Activated T-helper 17 cell treated with anti-CD3 and anti-CD28 coated beads, Interleukin-2, amount 50 U/mL, for 72 hours (primary cell): Measurements from ENCODE around the gene CILP. TPM values are rescaled to one million over a fixed set of nuclear protein-coding genes. Genes with fewer than 3 reads are reported as not detected.
A peak's percentile ranks its signal among the peaks of the same experiment; 100 is the strongest.
"Not testable (repeated sequence)": the region's sequence is repeated elsewhere in the genome, so short reads cannot be mapped to it uniquely, and the experiment has no call there.

Source experiments
- ATAC-seq: fragments of 150-1000 bp; cut with Tn5 transposase; replicated peaks from 2 replicates; pipeline ENCODE4 v1.10.0; 2021; ENCODE audit warnings: mild to moderate bottlenecking, moderate library complexity
- H3K27ac Mint-ChIP-seq: one replicate; pipeline ENCODE4 v1.8.0; 2022; ENCODE audit warnings: mixed read lengths
- H3K27me3 Mint-ChIP-seq: one replicate; pipeline ENCODE4 v1.8.0; 2022; ENCODE audit warnings: mixed read lengths
- H3K36me3 Mint-ChIP-seq: one replicate; pipeline ENCODE4 v1.8.0; 2022; ENCODE audit warnings: low read depth, mild to moderate bottlenecking, mixed read lengths
- H3K4me1 Mint-ChIP-seq: one replicate; pipeline ENCODE4 v1.8.0; 2022; ENCODE audit warnings: mixed read lengths
- H3K4me3 Mint-ChIP-seq: one replicate; pipeline ENCODE4 v1.8.0; 2022; ENCODE audit warnings: mild to moderate bottlenecking, mixed read lengths
- H3K9me3 Mint-ChIP-seq: one replicate; pipeline ENCODE4 v1.8.0; 2022; ENCODE audit warnings: mixed read lengths
- total RNA-seq, 2 donors: library from RNA; stranded (reverse); gene quantifications; one replicate each; pipeline ENCODE4 v1.2.3, GENCODE V29; 2022

The CILP gene
- total RNA-seq, 2 donors from 2014 or later = 0.05 to 0.09 TPM

DNA sequence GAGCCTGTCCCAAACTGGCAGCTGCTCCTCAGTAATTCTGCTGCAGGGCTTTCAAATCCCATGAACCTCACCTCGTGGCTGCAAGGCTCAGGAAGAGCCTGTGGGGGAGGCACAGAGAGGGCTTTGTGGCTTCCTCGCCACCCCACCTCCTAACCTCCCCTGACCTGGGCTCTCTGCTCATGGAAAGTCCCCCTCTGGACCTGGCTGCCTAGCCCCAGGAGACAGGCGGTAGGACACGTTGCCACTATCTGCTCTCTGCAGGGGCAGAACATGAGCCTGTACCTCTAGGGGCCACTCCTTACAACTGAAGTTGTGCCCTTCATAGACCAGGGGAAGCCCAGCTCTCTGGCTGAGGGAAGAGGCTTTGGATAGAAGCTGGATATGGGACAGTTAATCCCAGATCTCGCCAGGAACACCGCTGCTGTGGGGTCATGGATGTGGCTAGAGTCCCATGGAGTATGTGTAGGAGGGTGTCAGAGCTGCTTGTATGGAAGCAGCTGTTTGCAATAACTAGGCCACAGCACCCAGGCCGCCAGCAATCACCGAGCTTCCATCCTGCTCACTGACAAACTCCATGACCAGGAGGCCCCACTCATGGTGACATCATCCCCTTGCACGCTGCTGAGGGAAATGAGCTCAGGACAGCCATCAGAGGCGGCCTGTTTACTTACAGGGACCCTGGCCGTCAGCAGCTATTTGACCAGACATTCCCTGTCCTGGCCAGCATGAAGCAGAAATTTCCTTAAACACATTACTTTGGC lies 34.0 kb upstream of the CILP start:
- peaks cover 12% of the 10 kb centered on the region for H3K36me3 Mint-ChIP-seq
- H3K9me3 Mint-ChIP-seq = no peaks in the 10 kb centered on the region
- H3K27me3 Mint-ChIP-seq = no peaks in the 10 kb centered on the region
- peaks cover 6% of the 10 kb centered on the region for H3K4me1 Mint-ChIP-seq
- H3K27ac Mint-ChIP-seq = no peak overlapping the region
- ATAC-seq = no peak
- H3K4me3 Mint-ChIP-seq = no peak overlapping the region

DNA sequence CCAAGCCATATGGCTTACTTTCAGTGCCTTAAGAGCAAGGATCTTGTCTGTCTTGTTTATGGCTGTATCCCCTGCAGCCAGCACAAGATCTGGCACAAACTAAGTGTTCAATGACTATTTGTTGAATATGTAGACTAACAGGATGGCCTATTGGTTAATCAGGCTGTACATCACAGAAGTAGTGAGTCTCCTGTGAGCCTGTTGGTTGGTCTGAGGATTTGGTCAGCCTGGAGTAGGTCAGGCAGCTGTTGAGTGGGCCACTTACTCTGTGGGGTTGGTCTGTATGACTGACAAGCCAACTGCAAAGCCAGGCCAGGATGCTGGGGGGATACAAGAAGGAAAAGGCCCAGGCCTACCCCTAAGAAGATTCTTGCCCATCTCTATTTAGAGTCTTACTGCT lies 33.4 kb upstream of the CILP start:
- Mint-ChIP-seq H3K4me1 (peaks cover 6% of the 10 kb centered on the region), H3K9me3 (no peaks in the 10 kb centered on the region), H3K36me3 (peaks cover 12% of the 10 kb centered on the region), H3K27ac (peak overlapping the region; percentile 55), H3K4me3 (no peak overlapping the region), H3K27me3 (no peaks in the 10 kb centered on the region)
- ATAC-seq = no peak

GRCh38 chr15:65236443-65236842 lies 25.2 kb upstream of the CILP start:
- H3K36me3 Mint-ChIP-seq, H3K4me3 Mint-ChIP-seq, H3K9me3 Mint-ChIP-seq, H3K27me3 Mint-ChIP-seq, ATAC-seq, H3K4me1 Mint-ChIP-seq, H3K27ac Mint-ChIP-seq: not testable (repeated sequence)

GRCh38 chr15:65233696-65234095 lies 22.4 kb upstream of the CILP start:
- no peak overlapping the region for H3K27ac Mint-ChIP-seq
- no peaks in the 10 kb centered on the region for H3K4me1 Mint-ChIP-seq
- no peak overlapping the region for H3K4me3 Mint-ChIP-seq
- H3K36me3 Mint-ChIP-seq = no peaks in the 10 kb centered on the region
- no peaks in the 10 kb centered on the region for H3K27me3 Mint-ChIP-seq
- H3K9me3 Mint-ChIP-seq = no peaks in the 10 kb centered on the region
- ATAC-seq = no peak

GRCh38 chr15:65232520-65232919 lies 21.2 kb upstream of the CILP start:
- ATAC-seq = no peak
- H3K4me3 Mint-ChIP-seq = no peak overlapping the region
- no peaks in the 10 kb centered on the region for H3K9me3 Mint-ChIP-seq
- no peak overlapping the region for H3K27ac Mint-ChIP-seq
- H3K36me3 Mint-ChIP-seq = no peaks in the 10 kb centered on the region
- H3K27me3 Mint-ChIP-seq = no peaks in the 10 kb centered on the region
- H3K4me1 Mint-ChIP-seq = no peaks in the 10 kb centered on the region

DNA sequence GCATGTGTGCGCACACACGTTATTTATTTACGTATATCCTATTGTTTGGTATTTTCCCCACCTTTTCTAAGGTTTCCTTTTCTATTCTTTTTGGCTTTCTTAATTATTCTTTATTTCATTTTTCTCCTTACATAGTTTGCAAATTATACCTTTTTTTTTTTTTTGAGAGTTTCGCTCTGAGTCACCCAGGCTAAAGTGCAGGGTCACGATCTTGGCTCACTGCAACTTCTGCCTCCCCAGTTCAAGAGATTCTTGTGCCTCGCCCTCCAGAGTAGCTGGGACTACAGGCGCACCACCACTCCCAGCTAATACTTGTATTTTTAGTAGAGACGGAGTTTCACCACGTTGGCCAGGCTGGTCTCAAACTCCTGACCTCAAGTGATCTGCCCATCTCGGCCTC lies 20.0 kb upstream of the CILP start:
- ATAC-seq = no peak
- Mint-ChIP-seq H3K4me1 (no peaks in the 10 kb centered on the region), H3K36me3 (no peaks in the 10 kb centered on the region), H3K27ac (no peak overlapping the region), H3K4me3 (no peak overlapping the region), H3K9me3 (no peaks in the 10 kb centered on the region), H3K27me3 (no peaks in the 10 kb centered on the region)

GRCh38 chr15:65226901-65227300 lies 15.6 kb upstream of the CILP start:
- not testable (repeated sequence) for H3K9me3 Mint-ChIP-seq, H3K27ac Mint-ChIP-seq, H3K27me3 Mint-ChIP-seq, ATAC-seq, H3K36me3 Mint-ChIP-seq, H3K4me3 Mint-ChIP-seq, H3K4me1 Mint-ChIP-seq

GRCh38 chr15:65226221-65226620 lies 14.9 kb upstream of the CILP start:
- no peaks in the 10 kb centered on the region for H3K4me1 Mint-ChIP-seq
- H3K27me3 Mint-ChIP-seq = no peaks in the 10 kb centered on the region
- no peak for ATAC-seq
- H3K4me3 Mint-ChIP-seq = no peak overlapping the region
- no peaks in the 10 kb centered on the region for H3K36me3 Mint-ChIP-seq
- no peaks in the 10 kb centered on the region for H3K9me3 Mint-ChIP-seq
- no peak overlapping the region for H3K27ac Mint-ChIP-seq

- no peaks in the 10 kb centered on the region for H3K9me3 Mint-ChIP-seq
- H3K27ac Mint-ChIP-seq = no peak overlapping the region
- no peaks in the 10 kb centered on the region for H3K27me3 Mint-ChIP-seq
- no peaks in the 10 kb centered on the region for H3K36me3 Mint-ChIP-seq
- no peaks in the 10 kb centered on the region for H3K4me1 Mint-ChIP-seq
- H3K4me3 Mint-ChIP-seq = no peak overlapping the region
- no peak for ATAC-seq
Observed at GRCh38 chr15:65223996-65224395, 12.7 kb upstream of the CILP start.

GRCh38 chr15:65222891-65223290 lies 11.6 kb upstream of the CILP start:
- Mint-ChIP-seq H3K27me3 (no peaks in the 10 kb centered on the region), H3K4me1 (no peaks in the 10 kb centered on the region)

DNA sequence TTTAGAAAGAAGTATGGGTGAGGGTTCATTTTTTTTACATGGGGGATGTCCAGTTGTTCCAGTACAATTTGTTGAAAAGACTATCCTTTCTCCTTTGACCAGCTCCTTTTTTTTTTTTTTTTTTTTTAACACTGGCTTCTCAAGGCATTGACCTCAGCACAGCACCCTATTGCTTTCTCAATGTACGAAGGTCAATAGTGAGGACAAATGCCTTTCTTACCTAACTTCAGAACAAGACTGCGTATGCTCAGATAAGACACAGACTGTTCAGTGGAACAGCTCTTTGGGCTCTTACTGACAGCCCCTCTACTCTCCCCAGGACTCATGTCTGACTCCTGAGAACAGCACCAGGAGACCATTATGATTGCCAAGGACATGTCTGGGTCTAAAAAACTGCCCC lies 10.4 kb upstream of the CILP start:
- Mint-ChIP-seq H3K36me3 (no peaks in the 10 kb centered on the region), H3K4me3 (no peak overlapping the region), H3K27ac (no peak overlapping the region), H3K4me1 (peaks cover 5% of the 10 kb centered on the region), H3K27me3 (no peaks in the 10 kb centered on the region), H3K9me3 (no peaks in the 10 kb centered on the region)
- no peak for ATAC-seq

More at GRCh38 chr15:65222891-65223290, 11.6 kb upstream of the CILP start:
- Mint-ChIP-seq H3K9me3 (no peaks in the 10 kb centered on the region), H3K36me3 (no peaks in the 10 kb centered on the region), H3K4me3 (no peak overlapping the region), H3K27ac (peak overlapping the region; percentile 15)
- ATAC-seq = no peak

- peaks cover 5% of the 10 kb centered on the region for H3K4me1 Mint-ChIP-seq
- H3K9me3 Mint-ChIP-seq = no peaks in the 10 kb centered on the region
- no peaks in the 10 kb centered on the region for H3K36me3 Mint-ChIP-seq
- no peak overlapping the region for H3K27ac Mint-ChIP-seq
- H3K4me3 Mint-ChIP-seq = no peak overlapping the region
- H3K27me3 Mint-ChIP-seq = no peaks in the 10 kb centered on the region
- ATAC-seq = no peak
Observed at GRCh38 chr15:65219137-65219536, 7.9 kb upstream of the CILP start.

DNA sequence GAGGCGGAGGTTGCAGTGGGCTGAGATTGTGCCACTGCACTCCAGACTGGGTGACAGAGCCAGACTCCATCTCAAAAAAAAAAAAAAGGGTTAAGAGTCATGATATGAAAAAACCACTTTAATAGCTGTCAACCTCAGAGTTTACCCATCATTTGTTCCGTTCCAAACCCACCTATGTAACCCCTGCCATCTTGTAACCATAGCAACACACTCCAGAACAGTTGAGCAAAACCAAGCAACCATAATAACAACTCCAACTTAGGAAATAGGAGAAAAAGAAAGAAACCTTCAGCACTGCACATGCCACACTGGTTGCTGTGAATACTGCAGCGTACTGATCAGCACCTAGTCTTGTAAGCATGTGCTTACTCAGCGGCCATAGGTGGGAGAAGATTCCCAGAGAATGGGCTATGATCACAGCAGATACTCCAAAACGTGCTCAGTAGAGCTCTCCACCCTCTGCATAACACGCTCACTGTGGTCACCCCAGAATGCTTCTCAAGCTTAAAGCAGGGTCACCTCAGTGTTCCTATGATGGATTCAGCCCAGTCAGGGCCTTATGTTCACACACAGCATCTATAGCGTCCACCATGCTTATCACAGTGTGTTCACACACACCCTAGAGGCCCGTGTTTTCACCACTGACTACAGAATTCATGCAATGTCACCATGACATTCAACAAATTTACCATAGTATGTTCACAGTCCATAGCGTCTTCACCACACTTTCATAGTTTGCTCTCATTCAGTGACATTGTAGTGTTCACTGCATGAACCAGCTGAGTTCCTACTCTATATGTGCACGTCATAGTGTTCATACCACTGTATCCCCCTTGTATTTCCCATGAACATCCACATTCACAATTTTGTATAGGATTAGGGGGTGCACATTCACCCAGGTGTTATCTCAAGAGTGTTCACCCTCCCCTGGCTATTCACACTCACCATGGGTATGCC lies 6.5 kb upstream of the CILP start:
- H3K27ac Mint-ChIP-seq = no peak overlapping the region
- no peaks in the 10 kb centered on the region for H3K36me3 Mint-ChIP-seq
- no peaks in the 10 kb centered on the region for H3K9me3 Mint-ChIP-seq
- peaks cover 5% of the 10 kb centered on the region for H3K4me1 Mint-ChIP-seq
- ATAC-seq = no peak
- no peak overlapping the region for H3K4me3 Mint-ChIP-seq
- no peaks in the 10 kb centered on the region for H3K27me3 Mint-ChIP-seq

DNA sequence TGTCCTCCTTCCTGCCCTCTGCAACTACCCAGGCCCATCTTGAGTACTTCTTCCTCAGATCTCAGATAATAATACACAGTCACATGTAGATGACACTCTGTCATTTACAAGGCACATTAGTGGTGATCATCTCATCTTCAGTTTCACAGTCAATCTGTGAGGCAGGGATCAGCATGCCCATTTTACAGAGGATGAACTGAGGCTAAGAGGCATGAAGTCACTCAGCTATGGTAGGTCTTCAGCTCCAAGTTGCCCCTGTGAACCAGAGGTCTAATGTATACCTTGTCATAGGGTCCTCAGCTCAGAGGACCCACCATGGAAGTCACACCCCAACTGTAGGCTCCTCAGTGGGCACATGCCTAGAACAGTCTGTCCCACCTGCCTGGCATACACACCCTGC lies 4.2 kb upstream of the CILP start:
- peak overlapping the region; percentile 29 for H3K27ac Mint-ChIP-seq
- H3K27me3 Mint-ChIP-seq = no peaks in the 10 kb centered on the region
- H3K4me3 Mint-ChIP-seq = no peak overlapping the region

DNA sequence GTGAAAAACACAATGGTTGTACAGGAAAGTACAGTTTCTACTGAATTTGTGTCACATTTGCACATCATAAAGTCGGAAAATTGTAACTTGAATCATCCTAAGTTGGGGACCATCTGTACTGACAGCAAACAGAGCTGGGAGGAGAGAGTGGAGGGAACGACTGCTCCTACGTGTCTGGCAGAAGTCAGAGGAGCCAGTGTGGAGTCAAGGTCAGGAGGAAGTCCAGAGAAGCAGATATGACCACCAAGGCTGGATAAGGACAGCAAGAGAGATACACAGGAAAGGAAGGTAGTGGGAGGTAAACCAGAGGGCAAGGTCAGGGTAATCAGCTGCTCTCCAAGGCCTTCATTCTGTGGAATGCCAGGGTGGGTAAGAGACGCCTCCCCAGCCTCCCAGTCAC lies 2.7 kb upstream of the CILP start:
- Mint-ChIP-seq H3K27ac (no peak overlapping the region), H3K27me3 (no peaks in the 10 kb centered on the region), H3K4me1 (peaks cover 5% of the 10 kb centered on the region), H3K9me3 (no peaks in the 10 kb centered on the region), H3K4me3 (no peak overlapping the region), H3K36me3 (no peaks in the 10 kb centered on the region)
- no peak for ATAC-seq

More for the DNA sequence above, 4.2 kb upstream of the CILP start:
- Mint-ChIP-seq H3K36me3 (no peaks in the 10 kb centered on the region), H3K9me3 (no peaks in the 10 kb centered on the region), H3K4me1 (peaks cover 5% of the 10 kb centered on the region)
- no peak for ATAC-seq
